Fibroblast of the aortic adventitia (primary cell): ENCODE measurements around the gene MICOS13. TPM values are rescaled to one million over a fixed set of nuclear protein-coding genes. Genes with fewer than 3 reads are reported as not detected.
A peak's percentile ranks its signal among the peaks of the same experiment; 100 is the strongest.

ENCODE experiments used
- DNase-seq: peaks from one replicate; pipeline ENCODE4 v3.0.0-alpha.2; 2010; ENCODE audit warnings: low read depth
- H3K4me3 ChIP-seq: 2 replicates; pipeline ENCODE4 v1.5.1; 2011; ENCODE audit warnings: low read depth, mild to moderate bottlenecking, control low read depth, low read length, moderate library complexity
- total RNA-seq: library from RNA; depleted of rRNA; stranded (reverse); fragments of >200 nt; gene quantifications from 2 replicates; pipeline ENCODE4 v1.2.3, GENCODE V29; 2012; ENCODE audit warnings: low replicate concordance
- TF ChIP-seq, protein P1 (sequence below): IDR thresholded peaks from 2 replicates; pipeline ENCODE4 v1.5.1; 2011; ENCODE audit warnings: mild to moderate bottlenecking, low read length, control low read depth, inconsistent platforms; ENCODE audit not compliant: insufficient read depth

The MICOS13 gene
- total RNA-seq, 1 donor = 31.1 TPM

DNA sequence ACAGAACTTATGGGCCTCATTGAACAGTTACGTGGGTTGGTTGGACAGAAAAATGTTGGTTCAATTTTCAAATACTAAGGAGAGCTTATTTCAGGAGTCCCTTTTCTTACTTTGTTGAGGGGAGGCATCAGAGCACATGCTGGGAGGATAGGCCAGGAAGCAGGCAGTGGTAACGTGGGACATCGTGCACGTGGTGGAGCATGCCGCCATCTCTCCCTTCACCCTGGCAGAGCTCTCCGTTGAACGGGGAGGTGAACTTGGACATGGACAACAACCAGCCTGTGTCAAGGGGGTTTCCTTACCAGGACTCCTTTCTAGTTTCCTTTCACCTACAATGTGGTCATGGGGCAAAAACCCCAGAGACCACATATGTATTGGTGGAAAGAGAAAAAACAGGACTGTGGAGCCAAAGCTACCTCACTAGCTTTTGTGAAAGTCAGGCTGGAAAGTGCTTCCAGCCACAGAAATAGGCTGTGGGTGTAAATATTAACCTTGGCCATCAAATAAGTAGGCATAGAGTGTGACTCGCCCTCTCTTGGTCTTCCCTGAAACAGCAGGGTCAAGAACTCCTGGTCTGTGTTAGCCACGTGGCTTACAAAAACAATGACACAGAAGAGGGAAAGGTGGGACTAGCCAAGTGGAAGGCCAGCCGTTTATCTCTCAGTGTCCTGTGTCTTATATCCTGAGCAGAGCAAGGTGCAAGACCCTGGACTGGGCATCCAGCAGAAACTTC, 14.4 kb downstream of the MICOS13 start:
- DNase-seq = peak; percentile 70
- no peak overlapping the region for H3K4me3 ChIP-seq
- TF ChIP-seq, protein P1, sequence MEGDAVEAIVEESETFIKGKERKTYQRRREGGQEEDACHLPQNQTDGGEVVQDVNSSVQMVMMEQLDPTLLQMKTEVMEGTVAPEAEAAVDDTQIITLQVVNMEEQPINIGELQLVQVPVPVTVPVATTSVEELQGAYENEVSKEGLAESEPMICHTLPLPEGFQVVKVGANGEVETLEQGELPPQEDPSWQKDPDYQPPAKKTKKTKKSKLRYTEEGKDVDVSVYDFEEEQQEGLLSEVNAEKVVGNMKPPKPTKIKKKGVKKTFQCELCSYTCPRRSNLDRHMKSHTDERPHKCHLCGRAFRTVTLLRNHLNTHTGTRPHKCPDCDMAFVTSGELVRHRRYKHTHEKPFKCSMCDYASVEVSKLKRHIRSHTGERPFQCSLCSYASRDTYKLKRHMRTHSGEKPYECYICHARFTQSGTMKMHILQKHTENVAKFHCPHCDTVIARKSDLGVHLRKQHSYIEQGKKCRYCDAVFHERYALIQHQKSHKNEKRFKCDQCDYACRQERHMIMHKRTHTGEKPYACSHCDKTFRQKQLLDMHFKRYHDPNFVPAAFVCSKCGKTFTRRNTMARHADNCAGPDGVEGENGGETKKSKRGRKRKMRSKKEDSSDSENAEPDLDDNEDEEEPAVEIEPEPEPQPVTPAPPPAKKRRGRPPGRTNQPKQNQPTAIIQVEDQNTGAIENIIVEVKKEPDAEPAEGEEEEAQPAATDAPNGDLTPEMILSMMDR = peak; percentile 47

DNA sequence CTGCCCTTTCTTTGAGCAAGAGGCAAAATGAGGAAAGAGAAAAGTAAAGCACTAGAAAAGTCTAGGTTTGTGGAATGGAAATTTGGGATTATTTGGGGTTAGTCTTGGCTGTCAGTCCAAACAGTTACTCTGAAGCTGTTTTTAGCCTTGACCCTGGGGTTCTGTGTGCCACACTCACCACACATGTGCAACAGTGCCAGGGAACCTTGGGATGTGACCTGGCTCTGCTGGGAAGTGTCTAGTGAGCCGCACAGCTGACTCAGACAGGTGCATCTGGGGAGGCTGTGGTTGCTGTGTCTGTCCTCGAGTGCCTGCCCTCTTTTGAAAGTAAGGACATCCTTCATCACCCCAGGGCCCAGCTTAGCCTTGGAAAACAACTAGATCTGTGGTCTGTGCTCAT, 15.8 kb downstream of the MICOS13 start:
- TF ChIP-seq, protein P1 = no peak
- no peak overlapping the region for H3K4me3 ChIP-seq
- DNase-seq = no peak

DNA sequence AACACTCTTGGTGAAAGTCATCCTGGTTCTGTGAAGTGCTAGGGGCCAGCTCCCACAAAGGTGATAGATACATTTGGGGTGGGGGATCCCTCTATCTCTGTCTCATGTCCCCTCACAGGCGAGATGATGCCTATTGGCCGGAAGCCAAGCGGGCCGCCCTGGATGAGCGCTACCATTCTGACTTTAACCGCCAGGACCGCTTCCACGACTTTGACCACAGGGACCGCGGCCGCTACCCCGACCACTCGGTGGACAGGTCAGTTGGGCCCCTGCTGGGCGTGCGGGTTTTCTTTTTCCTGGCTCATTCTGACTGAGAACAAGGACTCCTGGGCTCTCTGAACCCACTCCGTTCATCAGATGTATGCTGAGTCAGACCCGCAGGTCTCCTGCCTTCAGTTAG, 16.4 kb downstream of the MICOS13 start:
- no peak overlapping the region for H3K4me3 ChIP-seq
- TF ChIP-seq, protein P1 = no peak
- no peak for DNase-seq

DNA sequence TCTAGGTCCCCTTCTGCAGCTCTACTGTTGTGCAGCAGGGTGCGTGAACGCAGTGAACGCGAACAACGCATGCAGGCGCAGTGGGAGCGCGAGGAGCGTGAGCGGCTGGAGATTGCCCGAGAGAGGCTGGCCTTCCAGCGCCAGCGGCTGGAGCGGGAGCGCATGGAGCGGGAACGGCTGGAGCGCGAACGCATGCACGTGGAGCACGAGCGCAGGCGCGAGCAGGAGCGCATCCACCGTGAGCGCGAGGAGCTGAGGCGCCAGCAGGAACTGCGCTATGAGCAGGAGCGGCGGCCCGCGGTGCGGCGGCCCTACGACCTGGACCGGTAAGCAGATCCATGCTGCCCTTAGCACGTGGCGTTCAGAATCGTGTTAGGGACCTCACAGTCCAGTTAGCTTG, 18.8 kb downstream of the MICOS13 start:
- TF ChIP-seq, protein P1 = no peak
- no peak for DNase-seq
- no peak overlapping the region for H3K4me3 ChIP-seq

DNA sequence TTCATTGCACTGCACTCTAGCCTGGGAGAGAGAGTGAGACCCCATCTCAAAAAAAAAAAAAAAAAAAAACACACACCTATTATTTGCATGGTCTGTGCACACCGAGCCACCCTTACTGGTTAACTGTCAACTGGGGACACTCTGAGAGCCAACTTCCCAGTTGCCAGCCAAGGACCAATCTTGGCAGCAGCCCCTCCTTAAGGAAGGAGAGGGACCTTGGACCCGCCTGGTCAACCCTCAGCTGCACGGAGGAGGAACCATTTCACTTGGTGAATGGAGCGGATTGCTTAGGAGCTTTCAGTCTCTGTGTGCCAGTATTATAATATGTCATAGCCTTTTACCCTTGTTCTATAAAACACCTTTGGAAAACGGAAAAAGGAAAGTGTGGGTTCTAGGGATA, 24.9 kb downstream of the MICOS13 start:
- no peak overlapping the region for H3K4me3 ChIP-seq
- DNase-seq = no peak
- TF ChIP-seq, protein P1 = no peak

DNA sequence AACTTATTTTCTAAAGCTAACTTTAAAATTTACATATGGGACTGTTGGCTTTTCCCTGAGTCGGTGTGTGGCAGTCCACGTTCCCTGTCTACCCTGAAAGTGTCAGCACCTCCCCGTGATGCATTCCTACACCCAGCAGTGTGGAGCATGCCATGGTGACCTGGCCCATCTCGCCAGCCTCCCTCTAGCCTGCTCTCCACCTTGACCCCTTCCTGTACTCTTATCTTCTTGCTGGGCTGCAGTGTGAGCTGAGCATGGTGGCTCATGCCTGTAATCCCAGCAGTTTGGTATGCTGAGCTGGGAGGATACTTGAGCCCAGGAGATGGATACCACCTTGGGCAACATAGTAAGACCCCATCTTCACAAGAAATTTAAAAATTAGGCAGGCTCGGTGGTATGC, 25.4 kb downstream of the MICOS13 start:
- TF ChIP-seq, protein P1 = no peak
- no peak overlapping the region for H3K4me3 ChIP-seq
- DNase-seq = no peak

DNA sequence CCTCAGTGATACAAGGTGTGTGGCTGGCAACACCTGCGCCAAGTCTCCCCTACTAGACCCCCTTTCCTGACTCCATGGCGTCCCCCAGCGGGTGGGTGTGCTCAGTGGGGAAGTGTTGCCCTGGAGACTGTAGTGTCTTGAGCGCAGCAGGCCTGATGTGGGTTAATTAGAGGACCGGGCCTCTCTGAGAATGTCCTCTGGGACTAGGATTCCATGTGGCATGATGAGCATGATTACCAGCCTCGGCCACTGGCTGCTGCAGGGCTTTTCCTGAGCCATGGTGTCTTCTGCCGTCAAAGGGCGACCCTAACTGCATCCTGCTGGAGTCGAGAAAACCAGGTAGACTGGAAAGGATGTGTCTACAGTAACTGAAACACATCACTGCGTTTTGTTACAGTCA, 28.1 kb downstream of the MICOS13 start:
- no peak for DNase-seq
- no peak overlapping the region for H3K4me3 ChIP-seq
- TF ChIP-seq, protein P1 = no peak
